HTERT RPE-1 (cell line): ENCODE results near the gene RXYLT1.
"Not testable (repeated sequence)": the region's sequence is repeated elsewhere in the genome, so short reads cannot be mapped to it uniquely, and the experiment has no call there.

ENCODE experiments used
- in situ Hi-C: fragments of 300-500 bp; cut with MboI; formaldehyde crosslinking; loops from 4 replicates; pipeline ENCODE4 v1.14.3; 2020; ENCODE audit warnings: low sequenced_read_pairs

RXYLT1 gene, protein sequence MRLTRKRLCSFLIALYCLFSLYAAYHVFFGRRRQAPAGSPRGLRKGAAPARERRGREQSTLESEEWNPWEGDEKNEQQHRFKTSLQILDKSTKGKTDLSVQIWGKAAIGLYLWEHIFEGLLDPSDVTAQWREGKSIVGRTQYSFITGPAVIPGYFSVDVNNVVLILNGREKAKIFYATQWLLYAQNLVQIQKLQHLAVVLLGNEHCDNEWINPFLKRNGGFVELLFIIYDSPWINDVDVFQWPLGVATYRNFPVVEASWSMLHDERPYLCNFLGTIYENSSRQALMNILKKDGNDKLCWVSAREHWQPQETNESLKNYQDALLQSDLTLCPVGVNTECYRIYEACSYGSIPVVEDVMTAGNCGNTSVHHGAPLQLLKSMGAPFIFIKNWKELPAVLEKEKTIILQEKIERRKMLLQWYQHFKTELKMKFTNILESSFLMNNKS

DNA sequence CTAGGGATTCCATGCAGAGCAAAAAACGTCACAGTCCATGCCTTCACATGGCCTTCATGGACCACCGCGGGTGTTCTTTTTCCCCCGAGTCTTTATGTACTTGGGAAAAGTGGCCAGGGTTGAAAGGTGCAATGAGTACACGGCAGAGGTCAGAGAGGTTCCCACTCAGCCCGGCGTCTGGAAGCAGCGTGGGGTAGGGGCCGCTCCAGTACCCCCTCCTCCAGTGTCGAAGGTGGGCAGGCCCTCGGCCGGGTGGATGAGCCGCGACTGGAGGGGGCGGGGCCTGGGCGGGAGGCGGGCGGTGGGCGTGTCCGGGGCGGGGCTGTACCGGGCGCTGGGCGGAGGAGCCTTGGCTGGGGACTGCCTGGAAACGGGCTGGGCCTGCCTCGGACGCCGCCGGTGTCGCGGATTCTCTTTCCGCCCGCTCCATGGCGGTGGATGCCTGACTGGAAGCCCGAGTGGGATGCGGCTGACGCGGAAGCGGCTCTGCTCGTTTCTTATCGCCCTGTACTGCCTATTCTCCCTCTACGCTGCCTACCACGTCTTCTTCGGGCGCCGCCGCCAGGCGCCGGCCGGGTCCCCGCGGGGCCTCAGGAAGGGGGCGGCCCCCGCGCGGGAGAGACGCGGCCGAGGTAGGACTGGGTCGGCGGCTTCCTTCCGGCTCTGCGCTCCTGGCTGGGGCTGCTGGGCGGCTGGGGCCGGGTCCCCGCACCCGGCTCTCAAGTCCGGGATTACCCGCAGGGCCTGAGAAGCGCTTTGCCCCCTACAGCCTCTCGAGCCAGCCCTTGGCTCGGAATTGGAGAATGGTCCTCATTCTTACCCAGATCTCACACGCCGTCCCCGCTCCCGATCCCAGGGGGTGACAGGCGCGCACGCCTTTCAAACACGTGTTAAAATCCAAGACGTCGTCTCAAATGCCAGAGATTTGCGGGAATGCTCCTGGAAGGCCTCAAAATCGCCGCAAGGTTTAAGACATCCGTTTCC, at the start of gene RXYLT1:
Gene RXYLT1 (plus strand): TSS at position 412 of the 984 bp plus-strand sequence. CDS start 52 bp downstream, at position 464.
- in situ Hi-C loops = no loop called here

GRCh38 chr12:63732779-63733178, 46.9 kb upstream of the RXYLT1 start:
- in situ Hi-C loops = not testable (repeated sequence)

DNA sequence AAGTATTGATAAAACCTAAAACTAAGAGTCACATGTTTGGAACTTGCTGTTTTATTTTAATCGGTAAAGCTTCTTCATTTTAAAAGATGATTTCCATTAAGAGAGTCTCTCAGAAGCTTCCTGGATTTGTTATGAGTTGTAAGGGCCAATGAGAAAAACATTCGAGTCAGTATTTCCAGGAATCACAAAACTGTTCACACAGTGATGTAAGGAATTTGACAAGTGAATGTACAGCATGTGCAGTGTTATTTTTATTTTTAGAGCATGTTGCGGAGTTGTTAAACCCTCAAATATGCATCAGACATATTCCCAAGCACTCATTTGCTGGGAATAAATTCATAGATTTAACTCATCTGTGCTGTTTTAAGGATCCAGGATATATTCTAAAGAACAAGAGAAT, 46.1 kb upstream of the RXYLT1 start:
- in situ Hi-C loops = not testable (repeated sequence)

DNA sequence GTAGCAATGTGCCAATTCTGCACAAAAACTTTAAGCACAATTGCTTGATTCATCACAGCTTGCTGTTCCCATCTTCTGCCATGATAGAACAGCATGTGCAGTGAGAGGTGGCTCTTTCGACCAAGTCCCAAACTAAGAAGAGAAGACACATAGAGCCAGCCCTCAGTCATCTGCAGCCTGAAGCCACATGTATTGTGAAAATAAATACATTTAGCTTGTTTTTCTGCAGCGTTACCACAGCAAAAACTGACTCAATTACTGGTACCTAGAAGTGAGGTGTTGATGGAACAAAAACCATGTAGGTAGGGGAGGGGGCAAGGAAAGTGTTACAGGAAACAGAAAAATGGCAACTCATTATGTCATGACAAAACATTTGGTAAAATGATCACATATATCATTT, 39.2 kb upstream of the RXYLT1 start:
- in situ Hi-C loops = not testable (repeated sequence)

DNA sequence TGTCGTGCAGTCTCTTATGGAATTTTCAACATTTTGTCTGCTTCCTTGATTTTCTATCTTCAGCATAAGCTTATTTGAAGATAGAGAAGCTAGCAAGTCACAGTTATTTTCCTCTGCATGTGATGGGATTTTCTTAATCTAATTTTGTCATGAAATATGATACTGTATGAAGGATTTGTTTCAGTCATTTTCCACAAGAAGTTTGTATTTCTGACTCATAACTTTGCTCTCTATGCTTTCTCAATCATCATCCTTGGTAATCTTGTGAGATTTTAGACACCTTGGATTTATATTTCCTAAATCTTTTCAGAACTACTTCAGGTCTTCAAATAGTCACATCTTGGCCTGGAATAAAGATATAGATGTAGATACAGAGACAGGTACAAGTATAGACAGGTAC, 38.3 kb upstream of the RXYLT1 start:
- in situ Hi-C loops = not testable (repeated sequence)

DNA sequence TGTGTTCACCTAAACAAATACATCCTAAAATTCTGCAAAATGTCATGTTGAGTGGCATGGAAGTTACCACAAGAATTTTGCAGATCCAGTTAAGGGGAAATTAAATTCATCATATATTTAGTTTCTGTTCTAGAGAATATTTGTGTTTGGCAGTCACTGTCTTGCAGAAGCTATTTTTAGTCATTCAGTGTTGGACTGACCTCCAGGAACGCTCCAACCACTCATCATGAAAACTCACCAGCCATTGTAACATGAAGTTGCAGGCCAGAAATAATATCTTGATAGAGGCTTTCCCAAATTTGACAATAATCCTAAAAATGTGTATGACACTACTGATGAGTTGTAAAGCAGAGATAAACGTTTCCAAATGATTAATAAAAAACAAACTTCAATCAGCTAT, 35.6 kb upstream of the RXYLT1 start:
- in situ Hi-C loops = not testable (repeated sequence)

DNA sequence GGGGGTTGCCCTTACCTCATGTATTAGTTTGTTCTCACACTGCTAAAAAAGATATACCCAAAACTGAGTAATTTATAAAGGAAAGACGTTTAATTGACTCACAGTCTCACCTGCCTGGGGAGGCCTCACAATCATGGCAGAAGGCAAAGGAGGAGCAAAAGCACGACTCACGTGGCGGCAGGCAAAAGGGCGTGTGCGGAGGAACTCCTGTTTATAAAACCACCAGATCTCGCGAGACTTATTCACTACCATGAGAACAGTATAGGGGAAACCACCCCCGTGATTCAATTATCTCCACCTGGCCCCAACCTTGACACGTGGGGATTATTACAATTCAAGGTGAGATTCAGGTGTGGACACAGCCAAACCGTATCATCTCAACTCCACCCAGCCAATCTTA, 33.2 kb upstream of the RXYLT1 start:
- in situ Hi-C loops = not testable (repeated sequence)

DNA sequence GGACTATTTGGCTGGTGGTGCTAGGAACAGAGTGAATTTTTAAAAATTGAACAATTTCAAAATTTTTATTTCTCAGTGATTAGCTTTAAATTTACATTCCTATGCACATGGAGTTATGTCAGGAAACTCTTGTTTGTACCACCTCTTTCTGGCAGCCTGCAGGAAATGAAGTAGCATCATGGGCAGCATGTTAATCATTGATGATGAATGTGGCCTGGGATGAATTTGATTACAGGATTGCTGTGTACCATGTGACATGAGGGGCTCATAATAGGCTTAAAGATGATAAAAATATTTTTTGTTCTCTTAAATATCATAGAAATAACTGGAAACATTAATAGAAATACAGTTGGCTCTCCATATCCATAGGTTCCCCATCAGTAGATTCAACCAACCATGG, 32.6 kb upstream of the RXYLT1 start:
- in situ Hi-C loops = not testable (repeated sequence)

- in situ Hi-C loops = no loop called here
Measured at GRCh38 chr12:63747553-63747952, 32.2 kb upstream of the RXYLT1 start.

GRCh38 chr12:63752283-63752682, 27.4 kb upstream of the RXYLT1 start:
- in situ Hi-C loops = no loop called here

DNA sequence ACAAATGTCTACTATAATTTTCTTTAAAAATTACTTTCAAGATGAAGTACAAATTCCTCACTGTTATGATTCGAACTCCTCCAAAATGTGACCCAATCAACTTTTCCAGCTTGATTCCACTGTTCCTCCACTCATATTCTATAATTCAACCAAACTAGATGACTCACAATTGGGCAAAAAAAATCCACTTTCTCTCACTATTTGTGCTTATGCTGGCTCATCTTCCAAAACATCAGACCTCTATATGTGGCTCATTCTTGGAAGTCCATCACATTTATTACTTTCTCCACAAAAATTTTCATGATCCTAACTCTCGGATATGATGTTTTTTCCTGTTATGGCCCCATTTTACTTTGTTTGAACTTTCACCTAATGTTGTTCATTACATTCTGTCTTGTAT, 26.9 kb upstream of the RXYLT1 start:
- in situ Hi-C loops = no loop called here

GRCh38 chr12:63753743-63754142, 26.0 kb upstream of the RXYLT1 start:
- in situ Hi-C loops = no loop called here

DNA sequence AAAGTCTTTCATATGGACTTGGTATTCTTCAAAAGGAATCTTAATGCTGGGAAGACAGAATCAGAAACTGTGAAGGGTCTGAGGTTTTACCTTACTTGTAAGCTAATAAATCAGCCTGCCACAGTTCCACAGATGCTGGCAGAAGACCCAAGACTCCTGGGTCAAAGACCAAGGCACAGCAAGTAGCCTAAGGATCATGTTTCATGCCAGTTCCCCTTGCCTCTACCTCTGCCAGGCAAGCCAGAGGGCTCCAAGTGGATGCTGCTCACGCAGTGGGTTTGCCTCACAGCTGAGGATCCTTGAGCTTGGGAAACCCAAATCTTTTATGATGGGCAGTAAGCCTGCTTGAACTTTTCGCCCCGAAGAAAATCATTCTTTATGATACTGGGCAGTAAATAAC, 15.2 kb upstream of the RXYLT1 start:
- in situ Hi-C loops = no loop called here

GRCh38 chr12:63766498-63766897, 13.2 kb upstream of the RXYLT1 start:
- in situ Hi-C loops = no loop called here

GRCh38 chr12:63770375-63770774, 9.3 kb upstream of the RXYLT1 start:
- in situ Hi-C loops = no loop called here

- in situ Hi-C loops = no loop called here
Measured at GRCh38 chr12:63777340-63777739, 2.4 kb upstream of the RXYLT1 start.

GRCh38 chr12:63782466-63782865, 2.8 kb downstream of the RXYLT1 start:
- in situ Hi-C loops = no loop called here

- in situ Hi-C loops = no loop called here
Measured at GRCh38 chr12:63787306-63787705, 7.6 kb downstream of the RXYLT1 start.

DNA sequence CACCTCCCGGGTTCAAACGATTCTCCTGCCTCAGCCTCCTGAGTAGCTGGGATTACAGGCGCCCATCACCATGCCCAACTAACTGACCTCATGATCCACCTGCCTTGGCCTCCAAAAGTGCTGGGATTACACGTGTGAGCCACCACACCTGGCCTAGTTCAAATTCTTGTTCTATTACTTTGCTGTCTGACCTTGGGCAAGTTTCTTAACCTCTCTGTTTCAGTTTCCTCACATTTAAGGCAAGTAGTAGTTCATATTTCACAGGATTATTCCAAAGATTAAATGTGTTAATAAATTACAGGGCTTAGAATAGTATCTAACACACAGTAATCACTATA, 10.9 kb downstream of the RXYLT1 start:
- in situ Hi-C loops = no loop called here

GRCh38 chr12:63792338-63792737, 12.6 kb downstream of the RXYLT1 start:
- in situ Hi-C loops = no loop called here

- in situ Hi-C loops = no loop called here
Measured at GRCh38 chr12:63795032-63795687, 15.5 kb downstream of the RXYLT1 start.
